COLO668 (cell line): ENCODE results near the gene OPRD1.
"Not testable (repeated sequence)": the region's sequence is repeated elsewhere in the genome, so short reads cannot be mapped to it uniquely, and the experiment has no call there.

Source experiments
- DNase-seq: peaks from one replicate; lab custom pipeline; 2025; ENCODE audit not compliant: unreplicated experiment; lab: John Stamatoyannopoulos, UW

OPRD1 gene

DNA sequence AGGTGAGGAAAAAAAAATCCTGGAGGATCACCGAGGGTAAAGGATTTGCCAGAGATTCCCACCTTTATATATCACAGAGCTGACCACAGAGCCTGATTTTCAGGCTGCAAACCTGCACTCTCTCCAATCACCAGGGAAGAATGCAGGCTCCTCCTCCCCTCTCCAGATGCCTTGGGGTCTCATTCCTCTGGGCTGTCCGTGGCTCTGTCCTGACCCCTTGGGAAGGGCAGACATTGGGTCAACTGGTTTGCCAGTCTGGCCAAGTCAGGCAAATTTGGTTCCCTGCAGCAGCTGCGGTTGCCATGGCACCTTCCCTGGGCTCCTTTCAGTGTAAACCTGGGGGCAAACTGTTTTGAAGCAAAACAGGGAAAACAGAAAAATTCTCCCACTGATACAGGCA is 11.6 kb upstream of the OPRD1 start:
- DNase-seq: no peak

DNA sequence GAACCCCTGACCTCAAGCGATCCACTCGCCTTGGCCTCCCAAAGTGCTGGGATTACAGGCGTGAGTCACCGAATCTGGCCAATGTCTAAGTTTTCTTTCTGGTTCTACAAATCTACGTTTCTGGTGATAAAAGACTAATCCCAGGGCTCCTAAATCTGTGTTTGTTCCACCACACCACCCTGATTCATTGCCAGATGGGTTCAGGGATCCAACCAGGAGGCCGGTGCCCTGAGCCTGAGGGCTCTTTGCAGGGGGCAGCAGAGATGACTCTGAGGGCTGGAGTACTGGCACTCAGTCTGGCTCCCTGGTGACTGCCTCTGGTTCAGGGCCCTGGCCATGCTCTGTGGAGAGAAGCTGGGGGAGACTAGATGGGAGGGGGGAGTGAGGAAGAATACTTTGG is 10.5 kb upstream of the OPRD1 start:
- no peak for DNase-seq

GRCh38 chr1:28803051-28803450 is 8.9 kb upstream of the OPRD1 start:
- DNase-seq: no peak

DNA sequence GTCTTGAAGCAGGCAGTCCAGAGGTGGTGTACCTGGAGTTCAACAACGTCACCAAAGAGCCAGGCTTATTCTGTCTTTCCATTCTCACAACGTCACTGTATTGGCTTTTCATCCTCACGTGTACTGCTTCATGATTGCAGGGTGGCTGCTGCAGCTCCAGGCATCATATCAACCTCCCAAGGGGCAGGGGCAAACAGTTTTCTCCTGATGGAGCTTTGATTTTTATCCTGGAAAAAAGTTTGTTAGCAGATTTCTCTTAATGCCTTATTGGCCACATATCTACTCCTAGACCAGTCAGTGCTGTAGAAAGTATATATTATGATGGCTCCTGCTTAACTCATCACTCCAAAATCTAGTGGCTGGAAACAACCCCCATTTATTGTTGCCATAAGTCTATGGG is 8.3 kb upstream of the OPRD1 start:
- DNase-seq: no peak

DNA sequence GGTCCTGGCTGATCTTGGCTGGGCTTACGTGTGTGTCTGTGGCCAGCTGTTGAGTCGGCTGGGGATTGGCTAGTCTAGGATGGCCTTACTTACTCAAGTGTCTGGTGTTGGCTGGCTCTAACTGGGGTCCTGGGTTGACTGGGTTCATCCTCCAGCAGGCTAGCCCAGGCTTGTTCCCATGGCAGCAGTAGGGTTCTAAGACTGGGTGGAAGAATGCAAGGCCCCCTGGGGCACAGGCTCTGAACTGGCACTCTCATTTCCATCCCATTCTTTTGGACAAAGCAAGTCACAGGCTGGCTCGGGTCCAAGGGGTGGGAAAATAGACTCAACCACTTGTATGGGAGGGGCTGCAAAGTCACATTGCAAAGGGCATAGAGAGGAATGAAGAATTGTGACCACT is 7.9 kb upstream of the OPRD1 start:
- DNase-seq: no peak

- no peak for DNase-seq
Observed at GRCh38 chr1:28807046-28807445, 4.9 kb upstream of the OPRD1 start.

DNA sequence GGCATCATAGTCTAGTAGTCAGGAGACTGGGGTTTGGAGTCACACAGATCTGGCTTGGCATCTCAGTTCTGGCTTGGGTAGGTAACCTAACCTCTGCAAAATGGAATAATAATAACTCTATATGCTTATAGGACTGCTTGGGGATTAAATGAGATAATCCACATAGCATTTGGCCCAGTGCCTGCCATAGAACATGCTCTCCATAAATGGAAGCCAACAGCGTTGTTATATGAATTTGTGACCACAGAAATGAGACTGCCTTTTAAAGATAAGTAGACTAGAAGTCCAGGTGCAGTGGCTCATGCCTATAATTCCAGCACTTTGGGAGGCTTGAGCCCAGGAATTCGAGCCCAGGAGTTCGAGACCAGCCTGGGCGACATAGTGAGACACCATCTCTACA is 4.0 kb upstream of the OPRD1 start:
- DNase-seq: no peak

DNA sequence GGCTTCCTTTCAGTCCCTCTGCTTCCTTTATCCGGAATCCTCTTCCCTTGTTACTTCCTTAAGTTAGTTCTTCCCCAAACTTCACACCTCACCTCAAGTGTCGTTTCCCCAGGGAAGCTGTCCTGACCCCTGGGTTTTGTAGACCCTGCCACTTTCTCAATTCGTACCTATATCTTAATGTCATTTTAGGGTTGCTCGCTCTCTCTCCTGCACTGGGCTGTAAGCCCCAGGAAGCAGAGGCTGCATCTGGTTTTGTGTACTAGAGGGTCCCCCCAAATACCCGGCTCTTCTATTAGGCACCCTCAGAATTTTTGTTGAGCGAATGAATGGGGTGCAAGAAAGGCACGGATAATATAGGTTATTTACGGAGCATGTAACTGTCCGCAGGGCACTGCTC is 603 bp upstream of the OPRD1 start:
- no peak for DNase-seq

- DNase-seq: peak; percentile 97
Observed at GRCh38 chr1:28812669-28813468, 899 bp downstream of the OPRD1 start.

GRCh38 chr1:28813931-28814465 is 2.0 kb downstream of the OPRD1 start:
- DNase-seq: no peak

DNA sequence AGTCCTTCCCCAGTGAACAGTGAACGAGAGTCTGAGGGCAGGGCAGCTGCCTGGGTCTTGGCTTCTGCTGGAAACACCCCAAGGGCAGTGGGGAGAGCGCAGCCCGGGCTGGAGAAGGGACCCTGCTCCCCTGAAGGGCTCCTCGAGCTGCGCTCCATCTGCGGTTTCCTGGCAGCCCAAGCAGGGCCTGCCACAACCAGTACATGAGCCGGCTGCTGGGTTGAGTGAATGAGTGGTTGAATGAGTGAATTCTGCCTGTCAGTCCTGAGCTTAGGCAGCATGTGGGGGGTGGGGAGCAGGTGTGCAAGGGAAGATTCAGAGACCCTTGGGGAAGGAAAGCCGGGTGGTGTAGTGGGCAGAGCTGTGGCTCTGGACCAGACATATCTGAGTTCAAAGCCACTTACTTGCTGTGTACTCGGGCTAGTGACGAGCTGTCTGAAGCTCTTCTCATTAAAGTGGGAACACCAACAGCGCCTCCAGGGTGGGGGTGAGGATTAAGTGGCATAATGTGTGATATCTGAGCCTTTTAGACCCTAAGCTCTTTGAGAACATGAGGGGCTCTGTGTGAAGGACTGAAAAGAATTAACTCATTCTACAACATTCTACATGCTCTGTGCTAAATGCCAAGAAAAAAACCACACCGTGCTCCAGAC is 3.7 kb downstream of the OPRD1 start:
- DNase-seq: peak; percentile 72

- DNase-seq: no peak
Observed at GRCh38 chr1:28817133-28817532, 5.2 kb downstream of the OPRD1 start.

DNA sequence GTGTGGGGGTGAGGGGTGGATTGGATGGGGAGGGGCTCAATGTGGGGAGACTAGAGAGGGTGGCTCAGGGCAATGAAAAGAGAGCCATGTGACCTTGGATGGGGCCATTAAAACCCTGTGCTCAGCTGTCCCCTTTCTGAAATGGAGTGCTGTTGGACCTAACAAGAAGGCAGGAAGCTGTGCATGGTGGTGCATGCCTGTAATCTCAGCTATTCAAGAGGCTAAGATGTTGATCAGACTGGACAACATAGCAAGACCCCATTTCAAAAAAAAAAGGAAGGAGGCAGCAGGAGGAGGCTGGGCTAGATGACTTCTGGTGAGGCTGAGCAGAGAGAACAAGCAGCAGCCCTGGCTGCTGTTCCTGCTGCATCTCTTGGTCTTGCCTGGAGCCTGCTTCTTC is 7.0 kb downstream of the OPRD1 start:
- DNase-seq: no peak

DNA sequence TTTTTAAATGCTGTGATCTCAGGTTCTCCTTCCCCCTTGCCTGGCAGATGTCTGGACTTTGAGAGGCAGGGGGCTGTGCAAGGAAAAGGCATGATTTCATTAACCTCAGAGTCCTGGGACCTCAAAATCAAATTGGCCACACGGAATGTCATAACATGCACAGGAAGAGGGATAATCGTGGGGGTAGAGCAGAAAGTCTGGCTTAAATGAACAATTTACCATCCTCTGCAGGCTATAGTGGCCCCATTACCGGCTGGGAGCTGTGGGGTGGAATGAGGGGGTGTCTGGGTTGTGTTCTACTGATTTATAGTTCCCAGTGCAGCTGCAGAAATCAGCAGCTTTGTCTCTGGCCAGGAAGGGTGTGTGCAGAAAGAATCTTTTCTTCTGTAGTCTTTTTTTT is 10.8 kb downstream of the OPRD1 start:
- no peak for DNase-seq

DNA sequence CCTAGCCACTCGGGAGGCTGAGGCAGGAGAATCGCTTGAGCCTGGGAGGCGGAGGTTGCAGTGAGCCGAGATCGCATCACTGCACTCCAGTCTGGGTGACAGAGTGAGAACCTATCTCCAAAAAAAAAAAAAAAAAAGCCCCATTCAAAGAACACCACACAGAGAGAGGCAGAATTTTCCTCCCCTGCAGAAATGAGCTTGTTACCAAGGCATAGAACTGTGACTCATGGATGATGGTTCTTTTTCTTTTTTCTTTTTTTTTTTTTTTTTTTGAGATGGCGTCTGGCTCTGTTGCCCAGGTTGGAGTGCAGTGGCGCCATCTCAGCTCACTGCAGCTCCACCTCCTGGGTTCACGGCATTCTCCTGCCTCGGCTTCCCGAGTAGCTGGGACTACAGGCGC is 12.1 kb downstream of the OPRD1 start:
- DNase-seq: not testable (repeated sequence)

DNA sequence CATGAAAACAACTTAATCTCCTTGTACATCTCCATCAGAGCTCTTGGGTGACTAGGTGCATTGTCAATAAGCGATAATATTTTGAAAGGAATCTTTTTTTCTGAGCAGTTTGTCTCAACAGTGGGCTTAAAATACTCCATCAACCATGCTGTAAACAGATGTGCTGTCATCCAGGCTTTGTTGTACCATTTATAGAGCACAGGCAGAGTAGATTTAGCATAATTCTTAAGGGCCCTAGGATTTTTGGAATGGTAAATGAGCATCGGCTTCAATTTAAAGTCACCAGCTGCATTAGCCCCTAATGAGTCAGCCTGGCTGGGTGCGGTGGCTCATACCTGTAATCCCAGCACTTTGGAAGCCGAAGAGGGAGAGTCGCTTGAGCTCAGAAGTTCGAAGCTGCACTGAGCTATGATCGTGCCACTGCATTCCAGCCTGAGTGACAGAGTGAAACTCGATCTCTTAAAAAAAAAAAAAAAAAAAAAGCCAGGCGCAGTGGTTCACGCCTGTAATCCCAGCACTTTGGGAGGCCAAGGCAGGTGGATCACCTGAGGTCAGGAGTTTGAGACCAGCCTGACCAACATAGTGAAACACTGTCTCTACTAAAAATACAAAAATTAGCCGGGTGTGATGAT is 16.4 kb downstream of the OPRD1 start:
- DNase-seq: not testable (repeated sequence)

DNA sequence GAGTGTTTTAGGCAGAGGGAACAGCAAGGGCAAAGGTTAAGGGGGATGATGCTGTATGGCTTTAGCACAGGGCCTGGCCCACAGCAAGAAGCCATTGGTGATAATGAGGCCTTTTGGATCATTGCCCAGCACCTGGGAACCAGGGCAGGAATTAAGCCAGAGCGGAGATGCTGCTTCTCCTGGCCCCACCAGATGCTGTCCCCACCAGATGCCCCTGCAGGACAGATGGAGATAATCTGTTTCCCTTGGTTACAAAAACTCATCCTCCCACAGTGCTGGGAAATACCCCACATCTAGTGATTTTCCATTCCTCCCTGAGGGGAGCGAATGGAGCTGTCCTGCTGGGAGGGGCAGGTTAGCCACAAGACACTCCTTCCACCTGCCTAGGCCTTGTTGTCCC is 18.8 kb downstream of the OPRD1 start:
- DNase-seq: peak; percentile 95

- no peak for DNase-seq
Observed at GRCh38 chr1:28832966-28833365, 21.0 kb downstream of the OPRD1 start.

DNA sequence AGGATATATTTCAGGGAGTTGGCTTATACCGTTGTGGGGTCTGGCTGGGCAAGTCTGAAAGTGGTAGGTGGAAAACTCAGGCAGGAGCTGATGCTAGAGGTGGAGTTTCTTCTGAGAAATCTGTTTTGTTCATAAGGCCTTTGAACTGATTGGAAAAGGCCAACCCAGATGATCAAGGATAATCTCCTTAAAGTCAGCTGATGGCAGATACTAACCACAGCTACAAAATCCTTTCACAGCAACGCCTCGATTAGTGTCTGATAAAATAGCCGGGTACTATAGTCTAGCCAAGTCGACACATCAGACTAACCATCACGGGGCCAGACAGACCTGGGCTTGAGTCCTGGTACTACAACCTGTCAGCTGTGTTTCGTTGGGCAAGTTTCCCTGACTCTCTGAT is 21.4 kb downstream of the OPRD1 start:
- DNase-seq: no peak

GRCh38 chr1:28835237-28835650 is 23.3 kb downstream of the OPRD1 start:
- DNase-seq: peak; percentile 87

GRCh38 chr1:28836421-28836956 is 24.5 kb downstream of the OPRD1 start:
- no peak for DNase-seq
